Activated CD4-positive, alpha-beta T cell treated with anti-CD3 and anti-CD28 coated beads, Interleukin-2, amount 50 U/mL, for 16 hours (primary cell): Measurements from ENCODE around the gene KRTAP2-1.
"Not testable (repeated sequence)": the region's sequence is repeated elsewhere in the genome, so short reads cannot be mapped to it uniquely, and the experiment has no call there.

Experiments
- DNase-seq: peaks from one replicate; pipeline ENCODE4 v3.0.0-alpha.2; 2020

The KRTAP2-1 gene

GRCh38 chr17:41046735-41047465, at the start of gene KRTAP2-1:
Gene KRTAP2-1, minus strand, starts transcription at chr17:41047316. Its CDS starts 49 bp downstream, at chr17:41047267.
- not testable (repeated sequence) for DNase-seq

GRCh38 chr17:41096055-41096454, 48.9 kb upstream of the KRTAP2-1 start:
- DNase-seq = no peak

- DNase-seq = not testable (repeated sequence)
Observed at GRCh38 chr17:41088760-41089352, 41.7 kb upstream of the KRTAP2-1 start.

- not testable (repeated sequence) for DNase-seq
Observed at GRCh38 chr17:41084100-41084856, 37.2 kb upstream of the KRTAP2-1 start, which contains the start of gene KRTAP4-7. Gene KRTAP4-7, plus strand, starts transcription at chr17:41084150. Its CDS starts 57 bp downstream, at chr17:41084207.

GRCh38 chr17:41083427-41083826, 36.3 kb upstream of the KRTAP2-1 start:
- DNase-seq = not testable (repeated sequence)

- DNase-seq = no peak
Observed at GRCh38 chr17:41082626-41083025, 35.5 kb upstream of the KRTAP2-1 start.

GRCh38 chr17:41076788-41077187, 29.7 kb upstream of the KRTAP2-1 start:
- no peak for DNase-seq

GRCh38 chr17:41073676-41074075, 26.6 kb upstream of the KRTAP2-1 start:
- no peak for DNase-seq

- DNase-seq = no peak
Observed at GRCh38 chr17:41071606-41072360, 24.7 kb upstream of the KRTAP2-1 start.

- DNase-seq = no peak
Observed at GRCh38 chr17:41069031-41069430, 21.9 kb upstream of the KRTAP2-1 start.

- DNase-seq = no peak
Observed at GRCh38 chr17:41067281-41067680, 20.2 kb upstream of the KRTAP2-1 start.

- DNase-seq = no peak
Observed at GRCh38 chr17:41065829-41066624, 18.9 kb upstream of the KRTAP2-1 start, which contains the start of gene KRTAP2-4. Gene KRTAP2-4, minus strand, starts transcription at chr17:41065879. Its CDS starts 34 bp downstream, at chr17:41065845.

GRCh38 chr17:41065016-41065689, 18.0 kb upstream of the KRTAP2-1 start:
- not testable (repeated sequence) for DNase-seq

- no peak for DNase-seq
Observed at GRCh38 chr17:41064301-41064700, 17.2 kb upstream of the KRTAP2-1 start.

GRCh38 chr17:41063449-41063848, 16.3 kb upstream of the KRTAP2-1 start:
- DNase-seq = no peak

- DNase-seq = no peak
Observed at GRCh38 chr17:41061964-41062363, 14.8 kb upstream of the KRTAP2-1 start.

GRCh38 chr17:41060052-41060604, 13.0 kb upstream of the KRTAP2-1 start, which contains the start of gene KRTAP2-3:
Gene KRTAP2-3, minus strand, starts transcription at chr17:41060114. Its CDS starts 64 bp downstream, at chr17:41060050.
- no peak for DNase-seq

- DNase-seq = not testable (repeated sequence)
Observed at GRCh38 chr17:41059276-41060051, 12.3 kb upstream of the KRTAP2-1 start.

GRCh38 chr17:41058741-41059140, 11.6 kb upstream of the KRTAP2-1 start:
- DNase-seq = no peak

- DNase-seq = no peak
Observed at GRCh38 chr17:41057547-41057946, 10.4 kb upstream of the KRTAP2-1 start.
